ENCODE data around the gene CAMTA2.

The CAMTA2 gene

DNA sequence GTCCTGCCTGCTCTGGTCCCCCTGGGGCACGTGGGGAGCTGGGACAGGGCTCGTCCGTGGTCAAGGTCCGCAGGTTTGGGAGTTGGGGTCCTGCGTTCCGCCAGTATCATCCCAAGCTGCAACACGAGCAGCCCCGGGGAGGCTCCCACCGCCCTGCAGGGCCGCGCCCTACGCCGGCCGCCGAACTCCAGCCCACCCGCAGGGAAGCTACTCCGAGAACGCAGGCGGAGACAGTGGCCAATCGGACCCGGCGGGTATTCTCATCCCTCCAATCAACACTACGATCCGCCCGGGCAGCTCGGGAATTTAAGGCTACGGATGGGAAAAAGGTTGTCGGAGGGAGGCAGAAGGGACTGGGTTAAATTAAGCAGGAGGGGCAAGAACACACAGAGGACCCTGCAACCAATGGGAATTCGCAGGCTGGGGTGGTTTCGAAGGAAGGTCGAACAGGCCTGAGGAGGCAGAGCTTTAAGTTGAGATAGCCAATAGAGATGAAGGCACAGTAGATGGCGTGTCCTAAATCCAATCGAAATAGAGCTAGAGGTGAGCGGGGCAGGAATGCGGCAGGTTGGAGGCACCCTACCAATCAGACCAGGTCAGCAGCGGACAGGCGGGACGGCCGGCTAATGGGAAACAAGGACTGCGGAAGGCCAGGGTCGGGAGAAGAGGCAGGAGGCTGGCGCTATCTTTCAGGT, 20.5 kb downstream of the CAMTA2 start:
- peak; percentile 93 for DNase-seq

DNA sequence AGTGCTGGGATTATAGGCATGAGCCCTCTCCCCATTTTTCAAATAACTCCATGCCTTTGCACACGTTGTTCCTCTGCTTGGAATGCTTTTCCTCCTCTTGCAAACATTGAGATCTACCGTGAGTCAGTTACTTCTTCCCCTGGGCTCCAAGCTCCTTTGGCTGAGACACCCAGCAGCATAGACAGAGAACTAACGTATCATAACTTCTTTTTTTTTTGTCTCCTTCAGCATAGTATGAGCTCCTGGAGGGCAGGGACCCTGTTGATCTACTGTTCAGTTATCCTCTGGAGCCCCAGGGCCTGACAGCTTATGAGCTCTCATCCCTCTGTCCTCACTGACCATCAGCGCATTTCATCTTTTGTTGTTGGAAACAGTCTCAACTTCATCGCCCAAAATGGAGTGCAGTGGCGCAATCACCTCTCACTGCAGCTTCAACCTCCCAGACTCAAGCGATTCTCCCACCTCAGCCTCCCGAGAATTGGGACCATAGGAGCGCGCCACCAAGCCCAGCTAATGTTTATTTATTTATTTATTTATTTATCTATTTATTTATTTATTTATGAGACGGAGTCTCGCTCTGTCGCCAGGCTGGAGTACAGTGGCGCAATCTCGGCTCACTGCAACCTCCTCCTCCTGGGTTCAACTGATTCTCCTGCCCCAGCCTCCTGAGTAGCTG, 22.0 kb downstream of the CAMTA2 start:
- DNase-seq = no peak

DNA sequence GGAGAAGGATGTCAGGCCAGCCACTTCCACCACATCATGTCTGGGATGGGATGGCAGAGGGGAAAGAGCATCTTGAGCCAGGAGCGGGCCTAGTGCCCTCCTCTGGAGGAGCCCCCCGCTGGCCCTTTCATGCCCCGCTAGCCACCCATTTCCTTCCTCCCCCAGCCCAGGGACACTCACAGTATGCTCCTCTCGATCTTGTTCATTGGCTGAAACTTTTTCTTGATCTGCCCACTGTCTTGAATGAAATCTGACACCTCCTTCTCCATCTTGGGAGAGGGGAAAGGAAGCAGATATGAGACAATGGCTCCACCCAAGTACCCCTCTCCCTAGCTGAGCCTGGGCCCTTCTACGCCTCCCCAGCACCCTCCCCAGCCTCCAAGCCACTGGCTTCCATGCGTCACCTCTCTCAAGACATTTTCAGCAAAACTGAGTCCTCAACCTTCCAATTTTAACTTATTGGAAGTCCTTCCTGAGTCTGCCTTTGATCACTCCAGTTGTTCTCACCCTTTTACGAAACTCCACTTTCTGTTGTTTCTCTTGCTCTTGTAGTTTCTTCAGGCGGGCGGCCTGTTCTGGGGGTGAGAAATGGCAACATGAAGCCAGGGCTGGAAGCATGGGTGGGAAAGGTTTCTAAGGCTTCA, 27.1 kb downstream of the CAMTA2 start:
- no peak for DNase-seq

DNA sequence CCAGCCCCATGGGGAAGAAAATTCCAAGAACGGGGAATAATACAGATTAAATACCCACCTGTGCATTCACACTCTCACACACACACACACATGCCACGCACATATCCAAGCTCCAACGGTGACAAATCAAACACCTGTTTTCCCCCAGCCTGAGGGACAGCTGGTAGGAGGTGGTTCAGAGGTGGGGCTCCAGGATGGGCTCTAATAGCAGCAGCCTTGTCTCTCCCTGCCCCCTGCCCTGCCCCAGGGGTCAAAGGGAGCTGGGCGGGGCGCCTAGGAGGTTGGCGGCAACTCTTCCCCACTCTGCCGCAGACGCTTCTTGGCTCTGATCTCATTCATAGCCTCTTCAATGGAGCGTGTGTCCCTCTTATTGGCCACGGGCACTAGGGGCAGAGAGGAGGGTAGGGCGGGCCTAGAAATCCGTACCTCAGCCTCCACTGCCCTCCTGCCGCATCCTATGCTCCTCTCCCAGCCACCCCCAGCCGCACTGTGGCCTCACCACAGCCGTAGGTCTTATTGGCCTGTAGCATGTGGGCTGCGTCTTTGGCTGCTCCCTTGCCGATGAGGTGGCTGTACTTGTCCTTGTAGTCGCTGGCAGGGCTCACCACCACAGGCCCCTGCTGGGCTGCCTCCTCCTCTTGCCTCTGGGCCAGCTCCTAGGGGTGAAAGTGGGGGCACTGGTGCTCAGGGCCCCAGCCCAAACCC, 28.1 kb downstream of the CAMTA2 start:
- DNase-seq = no peak

DNA sequence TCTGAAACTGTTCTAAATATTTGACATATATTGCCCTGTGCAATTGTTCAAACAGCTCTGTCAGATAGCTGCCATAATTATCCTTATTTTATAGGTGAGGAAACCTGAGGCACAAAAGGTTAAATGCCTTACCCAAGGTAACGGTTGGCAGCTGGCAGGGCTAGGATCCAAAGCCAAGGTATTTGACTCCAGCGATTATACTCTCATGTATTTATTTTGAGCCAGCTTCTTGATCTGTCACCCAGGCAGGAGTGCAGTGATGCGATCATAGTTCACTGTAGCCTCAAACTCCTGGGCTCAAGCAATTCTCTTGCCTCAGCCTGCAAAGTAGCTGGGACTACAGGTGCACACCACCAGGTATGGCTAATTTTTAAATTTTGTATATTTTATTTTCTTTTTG, 29.4 kb downstream of the CAMTA2 start:
- DNase-seq = no peak

DNA sequence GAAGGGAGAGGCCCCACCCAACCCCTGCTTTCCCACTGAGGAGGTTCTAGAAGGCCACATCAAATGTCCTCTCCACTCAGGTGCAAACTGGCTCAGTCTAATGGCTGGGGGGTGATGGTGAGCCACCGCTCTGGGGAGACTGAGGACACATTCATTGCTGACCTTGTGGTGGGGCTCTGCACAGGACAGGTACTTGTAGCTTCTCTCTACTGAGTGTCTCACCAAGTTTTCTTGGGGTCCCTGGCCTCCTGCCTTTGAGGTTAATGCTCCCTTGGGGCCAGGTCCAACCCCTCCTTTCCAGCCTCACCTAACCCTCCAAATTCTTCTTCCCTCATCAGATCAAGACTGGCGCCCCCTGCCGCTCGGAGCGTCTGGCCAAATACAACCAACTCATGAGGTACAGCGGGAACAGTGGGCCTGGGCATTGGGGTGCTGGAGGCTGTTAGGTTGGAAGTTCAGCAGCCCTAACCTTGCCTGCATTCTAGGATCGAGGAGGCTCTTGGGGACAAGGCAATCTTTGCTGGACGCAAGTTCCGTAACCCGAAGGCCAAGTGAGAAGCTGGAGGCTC, 30.9 kb downstream of the CAMTA2 start:
- peak; percentile 50 for DNase-seq

DNA sequence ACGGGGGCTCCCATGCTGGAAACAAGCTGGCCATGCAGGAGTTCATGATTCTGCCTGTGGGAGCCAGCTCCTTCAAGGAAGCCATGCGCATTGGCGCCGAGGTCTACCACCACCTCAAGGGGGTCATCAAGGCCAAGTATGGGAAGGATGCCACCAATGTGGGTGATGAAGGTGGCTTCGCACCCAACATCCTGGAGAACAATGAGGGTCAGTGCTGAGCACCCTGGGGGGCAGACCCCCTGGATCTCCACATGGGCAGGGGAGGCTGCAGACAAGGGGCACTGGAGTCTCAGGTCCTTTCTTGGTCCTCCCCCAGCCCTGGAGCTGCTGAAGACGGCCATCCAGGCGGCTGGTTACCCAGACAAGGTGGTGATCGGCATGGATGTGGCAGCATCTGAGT, 32.4 kb downstream of the CAMTA2 start:
- DNase-seq = no peak

DNA sequence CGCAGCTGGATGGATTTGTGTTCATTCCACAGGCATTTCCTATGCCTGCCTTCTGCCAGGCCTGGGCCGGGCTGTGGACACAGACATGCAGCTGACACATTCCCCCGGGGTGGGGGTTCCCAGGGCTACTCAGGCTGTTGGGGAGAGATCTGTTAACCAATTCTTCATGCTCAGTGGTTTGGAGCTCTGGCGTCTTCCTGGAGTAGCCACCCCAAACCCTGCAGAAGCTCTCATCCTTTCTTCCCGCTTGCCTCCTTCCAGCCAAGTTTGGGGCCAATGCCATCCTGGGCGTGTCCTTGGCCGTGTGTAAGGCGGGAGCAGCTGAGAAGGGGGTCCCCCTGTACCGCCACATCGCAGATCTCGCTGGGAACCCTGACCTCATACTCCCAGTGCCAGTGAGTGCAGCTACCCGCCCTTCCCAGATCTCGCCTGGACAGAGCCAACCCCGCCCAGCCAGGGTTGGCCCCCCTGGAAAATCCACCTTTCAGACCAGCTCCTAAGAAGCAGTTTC, 34.0 kb downstream of the CAMTA2 start:
- DNase-seq = no peak

DNA sequence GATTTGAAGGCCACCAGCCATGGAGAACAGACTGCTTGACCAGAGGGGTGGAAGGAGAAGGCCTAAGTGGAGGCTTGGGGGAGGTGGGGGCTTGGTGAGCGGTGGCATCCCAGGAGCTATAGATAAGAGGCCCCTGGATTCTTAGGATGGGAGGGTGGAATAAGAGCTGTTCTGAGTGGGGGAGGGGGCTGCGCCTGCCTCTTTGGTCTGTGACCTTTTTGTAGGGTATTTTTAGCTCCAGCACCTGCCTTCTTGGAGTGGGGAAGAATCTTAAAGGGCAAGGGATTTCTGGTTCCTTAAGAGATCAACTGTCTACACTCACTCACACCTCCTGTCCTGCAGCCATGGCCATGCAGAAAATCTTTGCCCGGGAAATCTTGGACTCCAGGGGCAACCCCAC, 36.0 kb downstream of the CAMTA2 start:
- DNase-seq = no peak

DNA sequence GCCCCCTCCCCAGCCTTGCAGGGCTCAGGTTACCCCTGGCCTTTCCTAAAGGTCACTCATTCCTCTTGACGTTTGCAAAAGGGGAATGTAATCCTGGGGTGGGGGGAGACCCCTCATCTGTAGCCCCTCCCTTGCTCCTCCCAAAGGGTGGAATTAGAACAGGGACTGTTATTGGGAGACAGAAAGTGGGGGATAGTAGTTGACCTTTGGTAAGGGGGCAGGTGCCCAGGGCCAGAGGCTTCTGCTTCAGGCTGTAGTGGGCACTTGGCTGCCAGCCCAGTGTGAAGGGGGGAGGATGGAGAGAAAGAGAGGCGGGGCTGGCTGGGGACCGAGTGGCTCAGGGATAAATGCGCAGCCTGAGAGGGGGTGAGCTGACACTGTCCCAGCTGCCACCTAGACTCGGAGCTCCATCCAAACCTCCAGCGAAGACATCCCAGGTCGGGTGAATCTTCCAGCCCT, 36.7 kb downstream of the CAMTA2 start, which contains the start of gene ENO3:
ENO3 (plus strand) TSS at position 374 of the 459 bp plus-strand sequence. CDS start 711 bp downstream, outside the sequence.
- DNase-seq = no peak

DNA sequence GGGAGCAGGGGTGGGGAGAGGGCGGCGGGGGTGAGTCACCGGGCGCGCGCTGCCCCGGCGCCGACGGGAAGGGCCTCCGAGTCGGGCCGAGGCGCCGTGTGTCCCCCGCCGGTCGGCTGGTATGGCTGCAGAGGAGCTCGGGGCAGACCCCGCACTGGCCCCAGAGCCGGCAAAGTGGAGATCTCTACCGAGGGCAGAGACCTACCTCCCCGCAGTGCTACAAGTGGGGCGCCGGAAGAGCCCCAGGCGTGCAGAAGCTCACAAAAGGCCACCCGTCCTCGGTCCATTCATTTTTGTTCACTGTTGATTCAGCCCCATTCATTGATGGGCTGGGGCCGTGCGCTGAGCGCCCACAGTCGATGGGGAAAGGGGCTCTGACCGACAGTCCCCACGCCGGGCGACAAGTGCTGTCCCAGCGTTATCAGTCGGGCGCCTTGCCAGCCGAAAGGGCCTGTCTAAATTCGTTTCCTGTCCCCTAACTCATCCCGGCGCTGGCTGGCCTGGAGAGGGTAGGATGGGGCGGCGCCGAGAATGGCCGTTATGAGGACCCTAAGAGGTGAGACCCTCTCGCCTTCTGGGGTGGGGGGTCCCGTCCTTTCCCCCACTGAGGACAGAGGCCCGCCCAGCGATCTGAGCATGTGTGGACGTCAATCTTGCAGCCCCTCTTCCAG, 37.3 kb downstream of the CAMTA2 start:
- DNase-seq = peak; percentile 41

DNA sequence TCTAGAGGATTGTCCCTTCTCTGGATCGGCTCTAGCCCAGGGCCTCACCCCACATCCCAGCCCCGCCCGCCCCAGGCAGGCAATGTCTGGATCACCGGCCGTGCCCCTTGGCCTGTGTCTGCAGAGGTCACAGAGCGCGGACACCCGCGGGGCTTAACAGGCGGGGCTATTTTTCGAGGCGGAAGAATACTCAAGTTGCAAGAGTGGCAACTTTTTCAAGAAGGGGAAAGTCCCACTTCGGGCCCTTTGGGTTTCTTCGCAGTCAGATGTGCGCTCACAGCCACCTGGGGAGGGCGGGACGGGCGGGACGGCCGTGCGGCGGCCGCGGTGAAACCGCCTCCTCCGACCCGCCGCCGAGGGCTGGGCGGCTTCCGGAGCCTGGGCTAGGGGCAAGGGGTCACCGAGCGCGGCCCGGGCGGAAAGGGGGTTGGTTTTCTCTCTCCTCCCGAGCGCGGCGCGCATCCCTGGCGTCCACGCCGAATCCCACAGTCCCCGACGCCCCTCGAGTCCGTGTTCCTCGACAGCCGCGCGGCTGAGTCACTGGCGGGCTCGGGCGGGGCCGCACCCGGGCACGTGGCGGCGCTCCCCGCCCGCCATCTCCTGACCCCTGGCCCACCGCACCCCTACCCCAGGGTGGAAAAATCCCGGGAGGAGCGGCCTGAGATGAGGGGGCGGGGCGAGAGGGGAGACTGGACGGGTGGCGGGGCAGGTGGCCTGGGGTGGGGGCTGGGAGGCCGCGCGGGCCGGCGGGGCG, 38.0 kb downstream of the CAMTA2 start:
- peak; percentile 75 for DNase-seq

DNA sequence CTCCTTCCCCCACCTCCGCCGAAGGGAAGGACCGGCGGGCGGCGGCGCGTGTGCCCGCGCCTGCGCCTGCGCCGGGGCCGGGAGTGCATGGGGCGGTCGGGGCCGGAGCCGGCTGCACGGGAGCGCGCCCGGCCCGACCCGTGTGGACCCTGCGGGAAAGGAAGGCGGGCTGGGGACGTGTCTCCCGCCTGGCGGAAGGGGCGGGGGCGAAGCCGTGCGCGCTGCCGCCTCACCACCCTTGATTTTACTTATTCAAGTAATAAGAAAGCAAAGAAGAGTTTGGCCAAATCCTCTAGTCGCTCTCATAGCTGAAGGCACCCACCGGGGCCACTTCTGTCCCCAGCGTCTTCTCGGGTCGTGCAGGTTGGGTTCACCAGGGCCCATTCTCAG, 38.5 kb downstream of the CAMTA2 start:
- peak; percentile 76 for DNase-seq

DNA sequence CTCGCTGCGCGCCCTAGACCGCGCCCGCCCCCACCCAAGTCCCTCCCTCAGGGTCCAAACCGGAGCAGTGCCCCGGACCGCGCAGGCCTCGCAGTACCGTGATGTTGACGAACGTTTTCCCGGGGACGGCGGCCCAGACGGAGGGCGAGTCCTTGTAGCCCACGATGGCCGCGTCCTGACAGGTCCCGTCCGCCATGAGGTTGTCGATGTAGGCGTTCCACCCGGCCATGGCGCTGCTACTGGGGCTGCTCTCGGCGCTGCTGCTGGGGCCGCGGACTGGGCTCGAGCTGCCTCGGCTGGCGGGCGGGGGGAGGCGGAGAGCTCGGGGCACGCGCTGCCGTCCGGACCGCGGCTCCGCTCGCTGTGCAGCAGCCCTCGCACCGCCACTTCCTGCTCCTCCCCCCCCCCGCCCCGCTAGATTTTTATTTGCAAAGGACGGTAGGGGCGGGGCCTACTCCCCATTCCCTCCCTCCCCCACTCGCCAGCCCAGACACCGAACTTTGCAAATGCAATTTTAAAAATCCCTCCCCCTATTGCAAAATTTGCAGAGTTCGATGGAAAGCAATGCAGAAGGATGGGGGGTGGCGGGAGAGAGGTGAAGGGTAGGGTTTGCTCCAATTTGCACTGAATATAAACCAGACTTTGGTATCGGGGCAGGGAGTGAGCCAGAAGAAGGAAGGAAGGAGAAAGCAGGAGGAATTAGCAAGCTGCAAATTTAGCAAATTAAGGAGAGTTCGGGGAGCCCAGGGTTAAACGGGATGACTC, 39.1 kb downstream of the CAMTA2 start, which contains the start of gene PFN1:
PFN1 (minus strand) TSS at position 365 of the 765 bp plus-strand sequence; CDS start at position 229, 136 bp downstream.
- DNase-seq = peak; percentile 93

DNA sequence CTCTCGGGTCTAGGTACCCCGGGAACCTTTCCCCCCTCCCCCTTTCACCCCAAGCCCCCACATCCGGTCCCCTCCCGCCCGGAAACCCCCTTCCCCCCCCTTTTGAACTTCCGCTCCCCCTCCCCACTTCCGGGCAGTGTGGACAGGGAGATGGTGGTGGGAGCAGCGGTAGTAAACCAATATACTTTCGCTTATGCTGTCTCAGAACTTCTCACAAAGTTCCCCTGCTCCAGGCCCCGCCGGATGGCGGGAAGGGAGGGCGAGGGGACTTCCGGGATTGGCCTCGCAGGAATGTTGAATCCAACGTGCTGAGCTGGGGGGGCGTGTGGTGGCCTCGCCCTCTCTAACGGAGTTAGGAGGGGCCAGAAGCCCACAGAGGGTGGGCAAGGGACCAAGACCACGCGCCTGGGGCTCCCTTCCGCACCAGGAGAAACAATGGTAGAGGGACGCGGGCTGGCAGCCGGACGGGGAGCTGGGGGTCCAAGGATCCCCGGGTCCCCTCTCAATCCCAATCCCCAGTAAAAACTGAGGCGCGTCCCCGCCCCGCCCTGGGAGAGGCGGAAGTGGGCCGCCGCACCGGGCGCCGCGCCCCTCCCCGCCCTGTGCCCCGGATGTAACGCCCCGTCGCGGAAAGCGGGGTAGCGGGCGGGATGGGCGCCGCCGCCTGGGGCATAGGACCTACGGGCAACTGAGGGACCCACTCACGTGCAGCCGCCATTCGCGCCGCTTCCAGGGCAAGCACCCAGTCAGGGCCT, 39.9 kb downstream of the CAMTA2 start:
- peak; percentile 72 for DNase-seq

DNA sequence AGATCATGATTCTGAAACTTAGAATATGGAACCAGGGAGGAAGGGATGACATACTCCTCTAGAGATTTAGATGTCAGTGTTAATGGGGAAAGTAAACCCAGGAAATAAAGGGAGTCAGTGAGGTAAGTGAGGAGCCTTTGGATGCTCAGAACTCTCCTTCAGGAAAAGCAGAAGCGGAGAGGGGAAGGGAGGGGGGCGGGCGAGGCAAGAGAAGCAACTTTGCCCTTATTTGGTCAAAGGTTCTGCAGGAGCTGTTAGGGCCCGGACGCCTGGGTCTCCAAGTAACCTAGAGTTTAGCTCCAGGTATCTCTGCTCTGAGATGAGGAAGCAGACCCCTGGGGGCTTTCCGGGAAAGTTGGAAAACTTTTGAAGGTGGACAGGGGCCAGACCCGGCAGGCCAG, 40.5 kb downstream of the CAMTA2 start:
- peak; percentile 27 for DNase-seq

DNA sequence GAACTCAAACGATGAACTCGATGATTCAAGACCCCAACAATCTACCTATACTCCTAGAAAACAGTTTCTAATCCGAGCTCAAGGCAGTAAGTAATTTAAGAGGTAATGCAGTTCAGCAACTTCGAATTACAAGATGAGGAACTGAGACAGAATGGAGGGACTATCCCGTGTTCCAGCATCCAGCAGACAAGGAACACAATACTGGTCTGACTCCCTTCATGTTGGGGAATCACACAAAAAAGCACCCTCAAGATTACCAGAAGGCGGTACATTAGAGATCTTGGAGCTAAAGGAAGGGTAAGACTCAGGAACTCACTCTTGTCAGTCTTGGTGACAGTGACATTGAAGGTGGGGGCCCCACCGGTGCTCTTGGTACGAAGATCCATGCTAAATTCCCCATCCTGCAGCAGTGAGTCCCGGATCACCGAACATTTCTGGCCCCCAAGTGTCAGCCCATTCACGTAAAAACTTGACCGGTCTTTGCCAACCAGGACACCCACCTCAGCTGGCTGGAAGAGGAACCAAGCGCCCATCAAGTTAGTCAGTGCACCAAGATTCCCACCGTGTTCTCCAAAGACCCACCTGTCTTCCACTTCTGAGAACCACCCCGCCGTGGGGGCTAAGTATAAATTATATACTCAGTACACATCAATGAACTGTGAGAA, 41.0 kb downstream of the CAMTA2 start:
- DNase-seq = no peak

DNA sequence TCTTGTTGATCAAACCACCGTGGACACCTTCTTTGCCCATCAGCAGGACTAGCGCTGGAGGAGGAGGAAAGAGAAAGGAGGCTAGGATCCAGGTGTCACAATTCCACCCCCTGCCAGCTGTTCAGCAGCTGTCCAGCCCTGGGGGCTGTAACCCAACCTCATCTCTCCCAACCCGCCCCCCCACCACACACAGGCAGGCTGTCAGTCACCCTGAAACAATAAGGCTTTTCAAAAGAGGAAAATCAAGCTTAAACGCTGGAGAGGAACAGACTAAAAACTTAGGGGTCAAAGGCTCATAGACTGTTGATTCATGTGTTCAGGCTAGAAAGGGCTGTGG, 41.6 kb downstream of the CAMTA2 start:
- DNase-seq = no peak

Data from activated naive CD4-positive, alpha-beta T cell treated with anti-CD3 and anti-CD28 coated beads, Interleukin-2, amount 50 U/mL, for 16 hours (primary cell).